GM23248 (cell line): ENCODE data around the gene LECT2.

Source experiments
- EZH2 ChIP-seq: fragments of 200-600 bp; sonication (generic); IDR thresholded peaks from 2 replicates; pipeline ENCODE4 v1.6.1; 2018; ENCODE audit warnings: antibody characterized with exemption, mild to moderate bottlenecking; ENCODE audit not compliant: insufficient read depth, poor library complexity, severe bottlenecking
- EZH2phosphoT487 ChIP-seq: fragments of 200-600 bp; sonication (generic); IDR thresholded peaks from 2 replicates; pipeline ENCODE4 v1.6.1; 2018; ENCODE audit warnings: antibody characterized with exemption, moderate library complexity, mild to moderate bottlenecking, low read depth; ENCODE audit not compliant: insufficient read depth

GRCh38 chr5:136000147-136000546 lies 45.4 kb upstream of the LECT2 start:
- TF ChIP-seq EZH2 = no peak
- no peak for TF ChIP-seq EZH2phosphoT487
